ENCODE measurements around the gene RSPH4A. TPM values are rescaled to one million over a fixed set of nuclear protein-coding genes. Genes with fewer than 3 reads are reported as not detected.

Gene RSPH4A
- total and polyA plus RNA-seq, 4 experiments from 2014 or later: 0.39 to 0.44 TPM; not detected in 2

Other genes with a start within 250 kb of the RSPH4A start
- gene DSE, start 245.5 kb upstream of the RSPH4A start, total RNA-seq: 1 to 10 TPM; 6.0 to 9.0 TPM
- 1 to 10 TPM; 1.9 to 5.7 TPM for gene DSE, start 245.5 kb upstream of the RSPH4A start, polyA plus RNA-seq
- 1 to 10 TPM; 2.4 to 3.0 TPM for gene CALHM6, start 155.1 kb upstream of the RSPH4A start, total RNA-seq
- 100 to 1,000 TPM in 1 of 2 donors, 10 to 100 TPM in 1; 24.4 to 116 TPM for gene CALHM6, start 155.1 kb upstream of the RSPH4A start, polyA plus RNA-seq
- not detected for gene CALHM5, start 104.8 kb upstream of the RSPH4A start, total RNA-seq
- not detected for gene CALHM5, start 104.8 kb upstream of the RSPH4A start, polyA plus RNA-seq
- gene TRAPPC3L, start 70.8 kb upstream of the RSPH4A start, total RNA-seq: not detected
- gene TRAPPC3L, start 70.8 kb upstream of the RSPH4A start, polyA plus RNA-seq: not detected
- gene CALHM4, start 62.7 kb upstream of the RSPH4A start, total RNA-seq: not detected
- not detected for gene CALHM4, start 62.7 kb upstream of the RSPH4A start, polyA plus RNA-seq
- 10 to 100 TPM; 32.6 to 34.4 TPM for gene RWDD1, start 45.0 kb upstream of the RSPH4A start, total RNA-seq
- 10 to 100 TPM; 72.1 to 79.0 TPM for gene RWDD1, start 45.0 kb upstream of the RSPH4A start, polyA plus RNA-seq
- 10 to 100 TPM; 13.4 to 13.9 TPM for gene ZUP1, start 52.3 kb downstream of the RSPH4A start, total RNA-seq
- 1 to 10 TPM; 5.7 to 5.9 TPM for gene ZUP1, start 52.3 kb downstream of the RSPH4A start, polyA plus RNA-seq
- 10 to 100 TPM; 60.7 to 61.8 TPM for gene KPNA5, start 64.7 kb downstream of the RSPH4A start, total RNA-seq
- gene KPNA5, start 64.7 kb downstream of the RSPH4A start, polyA plus RNA-seq: 1 to 10 TPM; 8.5 to 9.0 TPM
- not detected for gene FAM162B, start 149.2 kb downstream of the RSPH4A start, total RNA-seq
- gene FAM162B, start 149.2 kb downstream of the RSPH4A start, polyA plus RNA-seq: not detected
- not detected for gene GPRC6A, start 212.6 kb downstream of the RSPH4A start, total RNA-seq
- gene GPRC6A, start 212.6 kb downstream of the RSPH4A start, polyA plus RNA-seq: not detected

All from CD4-positive, alpha-beta memory T cell (primary cell).